ENCODE measurements around the gene DPYSL3.
A peak's percentile ranks its signal among the peaks of the same experiment; 100 is the strongest.

DPYSL3 gene

DNA sequence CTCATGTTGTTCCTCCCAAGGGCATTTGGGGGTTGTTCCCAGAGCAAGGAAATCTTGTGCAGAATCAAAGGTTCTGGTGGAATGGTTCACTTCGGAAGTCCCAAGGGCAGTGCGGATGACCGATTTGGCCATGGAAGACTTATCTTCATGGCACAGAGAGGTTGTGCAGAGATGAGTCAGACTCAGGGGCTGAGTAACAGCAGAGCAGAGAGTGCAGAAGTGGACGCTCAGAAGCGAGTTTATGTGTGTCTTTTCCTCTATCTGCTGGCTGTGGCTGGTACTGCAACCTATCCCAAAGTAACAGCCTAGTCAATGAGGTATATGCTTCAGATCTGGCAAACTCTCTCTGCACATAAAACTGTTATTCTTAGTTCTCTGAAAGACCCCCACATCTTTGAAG, 118.1 kb downstream of the DPYSL3 start:
- no peak overlapping the region for H2BK12ac ChIP-seq (ENCODE audit: low read length)
- H3K79me2 ChIP-seq (ENCODE audit: control insufficient read depth, insufficient read depth, low read length, poor library complexity) = no peaks in the 10 kb centered on the region
- peak; percentile 64 to 74 for DNase-seq
- H3K79me1 ChIP-seq (ENCODE audit: low read length) = no peaks in the 10 kb centered on the region
- peaks cover 3 to 6% of the 10 kb centered on the region in 2 experiments for H3K4me1 ChIP-seq (ENCODE audit: control insufficient read depth in 1 of 2, insufficient read depth in 2 of 2, low read length in 2 of 2)
- H4K12ac ChIP-seq (ENCODE audit: low read depth, low read length) = no peak overlapping the region
- H4K91ac ChIP-seq (ENCODE audit: low read depth, low read length) = no peak overlapping the region
- peaks cover 26 to 39% of the 10 kb centered on the region in 2 experiments for H3K36me3 ChIP-seq (ENCODE audit: control insufficient read depth in 1 of 2, insufficient read depth in 2 of 2, low read length in 2 of 2)
- no peak overlapping the region for H3K18ac ChIP-seq (ENCODE audit: low read length)
- no peak overlapping the region for H2AFZ ChIP-seq (ENCODE audit: insufficient read depth, low read length, poor library complexity)
- H3K4me2 ChIP-seq (ENCODE audit: low read length) = no peak overlapping the region
- no peak overlapping the region for H2AK5ac ChIP-seq (ENCODE audit: low read length)
- H3K4ac ChIP-seq (ENCODE audit: low read depth, low read length) = no peak overlapping the region
- no peak overlapping the region for H3K23ac ChIP-seq (ENCODE audit: low read length)
- no peak overlapping the region for H4K8ac ChIP-seq (ENCODE audit: low read depth, low read length)
- H3K27ac ChIP-seq (ENCODE audit: low read depth, low read length) = no peak overlapping the region
- H3K9ac ChIP-seq (ENCODE audit: low read length) = no peak overlapping the region
- H2BK120ac ChIP-seq (ENCODE audit: insufficient read depth, low read length, poor library complexity) = no peak overlapping the region
- H3K4me3 ChIP-seq (ENCODE audit: low read depth, low read length) = no peak overlapping the region
- H3K14ac ChIP-seq (ENCODE audit: low read length) = no peak overlapping the region
- no peak overlapping the region for H2BK5ac ChIP-seq (ENCODE audit: low read depth, low read length, poor library complexity)
- H3K27me3 ChIP-seq (ENCODE audit: insufficient read depth, low read length) = no peaks in the 10 kb centered on the region
- no CpG with 5 or more reads among the region's 5 CpGs for WGBS (ENCODE audit: extremely low coverage, insufficient coverage, insufficient read length)
- no peaks in the 10 kb centered on the region for H3K9me3 ChIP-seq (ENCODE audit: insufficient read depth, low read depth, low read length)

DNA sequence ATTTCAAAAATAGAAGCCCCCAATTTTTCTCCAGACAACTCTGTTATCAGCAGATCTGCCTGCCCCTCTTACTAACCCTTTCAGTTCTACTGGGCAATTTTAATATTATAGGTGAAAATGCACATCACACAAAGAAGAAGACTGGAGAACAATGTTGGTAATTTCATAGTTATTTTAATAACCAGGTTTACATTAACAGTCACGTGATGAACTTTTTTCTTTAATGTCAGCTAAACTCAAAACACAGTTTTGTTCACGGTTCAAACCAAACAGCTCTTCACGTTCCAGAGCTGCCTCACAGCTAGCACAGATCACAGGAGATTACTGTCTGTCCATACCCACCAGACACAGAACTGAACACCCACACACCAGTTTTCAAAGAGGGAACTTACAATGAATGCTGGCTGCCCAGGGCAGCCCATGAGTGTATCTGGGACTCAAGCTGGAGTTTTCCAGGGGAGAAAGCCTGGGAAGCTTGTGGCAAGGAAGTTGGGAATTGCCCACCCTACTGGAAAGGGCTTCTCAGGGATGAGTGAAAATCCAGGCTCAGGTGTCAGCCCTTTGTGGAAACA, 119.1 kb downstream of the DPYSL3 start:
- no peak overlapping the region for H4K8ac ChIP-seq (ENCODE audit: low read depth, low read length)
- H3K79me2 ChIP-seq (ENCODE audit: control insufficient read depth, insufficient read depth, low read length, poor library complexity) = no peaks in the 10 kb centered on the region
- peaks cover 3 to 6% of the 10 kb centered on the region in 2 experiments for H3K4me1 ChIP-seq (ENCODE audit: control insufficient read depth in 1 of 2, insufficient read depth in 2 of 2, low read length in 2 of 2)
- no peak overlapping the region for H2BK12ac ChIP-seq (ENCODE audit: low read length)
- H3K79me1 ChIP-seq (ENCODE audit: low read length) = peaks cover under 1% of the 10 kb centered on the region
- no peak overlapping the region for H2BK5ac ChIP-seq (ENCODE audit: low read depth, low read length, poor library complexity)
- H3K14ac ChIP-seq (ENCODE audit: low read length) = no peak overlapping the region
- no peaks in the 10 kb centered on the region for H3K9me3 ChIP-seq (ENCODE audit: insufficient read depth, low read depth, low read length)
- no peak overlapping the region for H2AK5ac ChIP-seq (ENCODE audit: low read length)
- no peak overlapping the region for H2BK120ac ChIP-seq (ENCODE audit: insufficient read depth, low read length, poor library complexity)
- no peak overlapping the region for H3K27ac ChIP-seq (ENCODE audit: low read depth, low read length)
- no peaks in the 10 kb centered on the region for H3K27me3 ChIP-seq (ENCODE audit: insufficient read depth, low read length)
- no peak overlapping the region for H3K9ac ChIP-seq (ENCODE audit: low read length)
- H3K4ac ChIP-seq (ENCODE audit: low read depth, low read length) = no peak overlapping the region
- peaks cover 19 to 31% of the 10 kb centered on the region in 2 experiments for H3K36me3 ChIP-seq (ENCODE audit: control insufficient read depth in 1 of 2, insufficient read depth in 2 of 2, low read length in 2 of 2)
- no peak overlapping the region for H3K4me3 ChIP-seq (ENCODE audit: low read depth, low read length)
- H3K18ac ChIP-seq (ENCODE audit: low read length) = no peak overlapping the region
- WGBS (ENCODE audit: extremely low coverage, insufficient coverage, insufficient read length) = no CpG with 5 or more reads among the region's 3 CpGs
- H3K23ac ChIP-seq (ENCODE audit: low read length) = no peak overlapping the region
- no peak overlapping the region for H2AFZ ChIP-seq (ENCODE audit: insufficient read depth, low read length, poor library complexity)
- no peak overlapping the region for H4K12ac ChIP-seq (ENCODE audit: low read depth, low read length)
- DNase-seq = no peak
- no peak overlapping the region for H3K4me2 ChIP-seq (ENCODE audit: low read length)
- no peak overlapping the region for H4K91ac ChIP-seq (ENCODE audit: low read depth, low read length)

DNA sequence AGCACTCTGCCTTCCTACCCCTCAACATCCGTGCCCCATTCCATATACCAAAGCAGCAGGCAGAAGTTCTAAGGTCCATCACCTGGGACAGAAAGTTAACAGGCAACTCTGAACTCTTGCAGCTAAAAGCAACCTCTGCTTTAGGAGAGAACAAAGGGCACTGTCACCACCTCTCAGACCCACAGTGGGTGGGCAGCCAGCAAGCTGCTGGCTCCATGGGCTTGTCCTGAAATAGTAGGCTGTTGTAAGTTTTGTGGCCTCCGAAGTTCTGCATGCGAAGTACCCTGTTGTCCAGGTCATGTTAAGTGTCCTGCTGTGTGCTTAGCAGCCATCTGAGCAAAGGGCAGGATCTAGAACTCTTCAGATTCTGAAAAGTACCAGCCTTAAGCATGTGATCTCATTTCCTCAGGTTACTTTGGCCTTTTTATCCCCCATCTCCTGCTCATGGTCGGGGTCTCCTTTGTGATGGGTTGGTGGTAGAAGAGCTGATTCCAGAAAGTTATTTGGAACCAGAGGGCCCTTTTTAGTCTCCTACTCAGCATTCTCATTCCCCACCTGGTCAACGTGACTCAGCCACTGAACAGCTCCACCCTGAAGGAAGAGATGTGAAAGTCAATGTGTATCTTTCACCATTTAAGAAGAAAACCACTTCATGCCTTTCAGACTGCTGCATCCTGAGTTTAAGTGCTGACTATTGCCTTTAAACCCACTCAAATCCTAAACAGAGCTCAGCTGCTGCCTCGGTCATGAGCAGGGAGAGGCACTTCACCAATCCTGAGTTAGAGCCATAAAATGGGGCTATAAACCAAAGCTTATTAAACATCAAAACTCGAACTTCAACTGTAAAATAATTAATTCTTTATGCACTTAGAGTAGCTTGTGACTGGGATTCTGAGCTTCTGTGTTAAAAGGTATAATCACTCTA, 121.4 kb downstream of the DPYSL3 start:
- Histone ChIP-seq H3K9me3 (ENCODE audit: insufficient read depth, low read depth, low read length) (no peaks in the 10 kb centered on the region), H4K91ac (ENCODE audit: low read depth, low read length) (no peak overlapping the region), H4K8ac (ENCODE audit: low read depth, low read length) (no peak overlapping the region), H2BK5ac (ENCODE audit: low read depth, low read length, poor library complexity) (no peak overlapping the region), H3K36me3 (ENCODE audit: control insufficient read depth in 1 of 2, insufficient read depth in 2 of 2, low read length in 2 of 2) (peaks cover 12 to 16% of the 10 kb centered on the region in 2 experiments), H3K14ac (ENCODE audit: low read length) (no peak overlapping the region), H3K4me3 (ENCODE audit: low read depth, low read length) (no peak overlapping the region), H2AFZ (ENCODE audit: insufficient read depth, low read length, poor library complexity) (no peak overlapping the region), H4K12ac (ENCODE audit: low read depth, low read length) (no peak overlapping the region), H2BK120ac (ENCODE audit: insufficient read depth, low read length, poor library complexity) (no peak overlapping the region), H3K4ac (ENCODE audit: low read depth, low read length) (no peak overlapping the region), H3K79me2 (ENCODE audit: control insufficient read depth, insufficient read depth, low read length, poor library complexity) (no peaks in the 10 kb centered on the region), H3K27me3 (ENCODE audit: insufficient read depth, low read length) (no peaks in the 10 kb centered on the region), H3K18ac (ENCODE audit: low read length) (no peak overlapping the region), H3K4me1 (ENCODE audit: control insufficient read depth in 1 of 2, insufficient read depth in 2 of 2, low read length in 2 of 2) (peaks cover 3 to 10% of the 10 kb centered on the region in 2 experiments), H3K27ac (ENCODE audit: low read depth, low read length) (no peak overlapping the region), H2BK12ac (ENCODE audit: low read length) (no peak overlapping the region), H3K9ac (ENCODE audit: low read length) (no peak overlapping the region), H3K4me2 (ENCODE audit: low read length) (no peak overlapping the region), H2AK5ac (ENCODE audit: low read length) (no peak overlapping the region), H3K23ac (ENCODE audit: low read length) (no peak overlapping the region), H3K79me1 (ENCODE audit: low read length) (peaks cover 6% of the 10 kb centered on the region)
- no peak for DNase-seq
- no CpG with 5 or more reads among the region's 7 CpGs for WGBS (ENCODE audit: extremely low coverage, insufficient coverage, insufficient read length)

DNA sequence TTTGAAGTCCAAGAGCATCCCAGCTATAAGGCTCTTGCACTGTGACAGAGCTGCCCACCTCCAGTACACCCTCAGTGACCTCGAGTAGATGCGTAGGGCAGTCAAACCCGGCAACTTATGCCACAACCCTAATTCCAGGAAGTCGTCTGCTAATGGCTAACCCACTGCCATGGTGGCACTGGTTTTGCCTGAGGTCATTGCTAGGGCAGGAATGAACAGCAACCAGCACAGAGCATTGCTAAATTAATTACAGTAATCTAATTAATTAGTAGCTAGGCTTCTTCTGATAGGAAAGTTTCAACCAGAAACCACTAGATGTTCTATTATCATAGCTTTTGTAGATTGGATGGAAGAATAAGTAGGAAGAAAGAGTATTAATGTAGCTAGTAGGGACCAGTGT, 122.8 kb downstream of the DPYSL3 start:
- Histone ChIP-seq H2BK12ac (ENCODE audit: low read length) (peak overlapping the region; percentile 15), H3K4ac (ENCODE audit: low read depth, low read length) (no peak overlapping the region), H4K91ac (ENCODE audit: low read depth, low read length) (no peak overlapping the region), H4K12ac (ENCODE audit: low read depth, low read length) (no peak overlapping the region), H3K23ac (ENCODE audit: low read length) (peak overlapping the region; percentile 93), H2BK5ac (ENCODE audit: low read depth, low read length, poor library complexity) (no peak overlapping the region), H3K79me1 (ENCODE audit: low read length) (peaks cover 10% of the 10 kb centered on the region), H3K18ac (ENCODE audit: low read length) (no peak overlapping the region), H3K9me3 (ENCODE audit: insufficient read depth, low read depth, low read length) (no peaks in the 10 kb centered on the region), H3K9ac (ENCODE audit: low read length) (no peak overlapping the region), H3K27me3 (ENCODE audit: insufficient read depth, low read length) (no peaks in the 10 kb centered on the region), H3K4me1 (ENCODE audit: control insufficient read depth in 1 of 2, insufficient read depth in 2 of 2, low read length in 2 of 2) (peaks cover 10 to 16% of the 10 kb centered on the region in 2 experiments), H3K4me2 (ENCODE audit: low read length) (no peak overlapping the region), H3K4me3 (ENCODE audit: low read depth, low read length) (no peak overlapping the region), H3K79me2 (ENCODE audit: control insufficient read depth, insufficient read depth, low read length, poor library complexity) (no peaks in the 10 kb centered on the region), H4K8ac (ENCODE audit: low read depth, low read length) (no peak overlapping the region), H3K36me3 (ENCODE audit: control insufficient read depth in 1 of 2, insufficient read depth in 2 of 2, low read length in 2 of 2) (peaks cover 7 to 10% of the 10 kb centered on the region in 2 experiments), H3K14ac (ENCODE audit: low read length) (no peak overlapping the region), H2BK120ac (ENCODE audit: insufficient read depth, low read length, poor library complexity) (no peak overlapping the region), H3K27ac (ENCODE audit: low read depth, low read length) (no peak overlapping the region), H2AFZ (ENCODE audit: insufficient read depth, low read length, poor library complexity) (no peak overlapping the region), H2AK5ac (ENCODE audit: low read length) (no peak overlapping the region)
- no peak for DNase-seq
- WGBS (ENCODE audit: extremely low coverage, insufficient coverage, insufficient read length) = no CpG with 5 or more reads among the region's 4 CpGs

All from trophoblast cell (in vitro differentiated cells and primary cell).